Fibroblast of lung (primary cell): ENCODE data around the gene FAM83B.

ENCODE experiments used
- EZH2 ChIP-seq: IDR thresholded peaks from 2 replicates; pipeline ENCODE4 v1.5.1; 2012; ENCODE audit warnings: low read length, control low read depth, mild to moderate bottlenecking; ENCODE audit errors: missing control alignments
- TF ChIP-seq, protein P1 (sequence below), 2 donors: IDR thresholded peaks in 1 of 2; conservative IDR thresholded peaks in 1 of 2; 1 replicate in 1 of 2; 2 replicates in 1 of 2; pipeline ENCODE4 v1.5.1; 2011 to 2012; ENCODE audit warnings: low read length in 2 of 2, control low read depth in 1 of 2, inconsistent platforms in 1 of 2, low read depth in 1 of 2, mild to moderate bottlenecking in 1 of 2

DNA sequence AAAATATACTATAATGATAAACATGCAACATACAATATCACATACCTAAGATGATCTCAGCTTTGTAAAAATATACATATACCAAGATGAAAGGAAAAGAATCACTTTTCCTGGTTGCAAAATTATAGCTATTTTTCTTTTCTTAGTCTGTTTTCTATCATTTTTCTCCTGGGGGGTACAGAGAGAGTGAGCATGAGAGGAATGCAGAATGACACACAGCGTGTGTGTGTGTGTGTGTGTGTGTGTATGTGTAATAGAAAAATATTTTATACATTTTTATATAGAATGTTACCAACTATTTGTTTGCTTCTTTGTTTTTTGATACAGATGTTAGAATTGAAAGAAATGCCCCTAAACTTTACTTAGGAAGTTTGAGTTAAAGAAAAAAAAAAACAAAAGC is 64.3 kb downstream of the FAM83B start:
- TF ChIP-seq, protein P1, sequence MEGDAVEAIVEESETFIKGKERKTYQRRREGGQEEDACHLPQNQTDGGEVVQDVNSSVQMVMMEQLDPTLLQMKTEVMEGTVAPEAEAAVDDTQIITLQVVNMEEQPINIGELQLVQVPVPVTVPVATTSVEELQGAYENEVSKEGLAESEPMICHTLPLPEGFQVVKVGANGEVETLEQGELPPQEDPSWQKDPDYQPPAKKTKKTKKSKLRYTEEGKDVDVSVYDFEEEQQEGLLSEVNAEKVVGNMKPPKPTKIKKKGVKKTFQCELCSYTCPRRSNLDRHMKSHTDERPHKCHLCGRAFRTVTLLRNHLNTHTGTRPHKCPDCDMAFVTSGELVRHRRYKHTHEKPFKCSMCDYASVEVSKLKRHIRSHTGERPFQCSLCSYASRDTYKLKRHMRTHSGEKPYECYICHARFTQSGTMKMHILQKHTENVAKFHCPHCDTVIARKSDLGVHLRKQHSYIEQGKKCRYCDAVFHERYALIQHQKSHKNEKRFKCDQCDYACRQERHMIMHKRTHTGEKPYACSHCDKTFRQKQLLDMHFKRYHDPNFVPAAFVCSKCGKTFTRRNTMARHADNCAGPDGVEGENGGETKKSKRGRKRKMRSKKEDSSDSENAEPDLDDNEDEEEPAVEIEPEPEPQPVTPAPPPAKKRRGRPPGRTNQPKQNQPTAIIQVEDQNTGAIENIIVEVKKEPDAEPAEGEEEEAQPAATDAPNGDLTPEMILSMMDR (conservative IDR thresholded peaks at IDR 0.05 in 1 of 2, IDR thresholded peaks at IDR 0.05 in 1 of 2; ENCODE audit: low read depth in 1 of 2, low read length in 2 of 2), result no peak
- no peak for TF ChIP-seq EZH2
